NCI-H748 (cell line): ENCODE results near the gene TTC24.
"Not testable (repeated sequence)": the region's sequence is repeated elsewhere in the genome, so short reads cannot be mapped to it uniquely, and the experiment has no call there.

Experiments
- DNase-seq: peaks from one replicate; lab custom pipeline; 2025; ENCODE audit not compliant: unreplicated experiment; lab: John Stamatoyannopoulos, UW

The TTC24 gene

DNA sequence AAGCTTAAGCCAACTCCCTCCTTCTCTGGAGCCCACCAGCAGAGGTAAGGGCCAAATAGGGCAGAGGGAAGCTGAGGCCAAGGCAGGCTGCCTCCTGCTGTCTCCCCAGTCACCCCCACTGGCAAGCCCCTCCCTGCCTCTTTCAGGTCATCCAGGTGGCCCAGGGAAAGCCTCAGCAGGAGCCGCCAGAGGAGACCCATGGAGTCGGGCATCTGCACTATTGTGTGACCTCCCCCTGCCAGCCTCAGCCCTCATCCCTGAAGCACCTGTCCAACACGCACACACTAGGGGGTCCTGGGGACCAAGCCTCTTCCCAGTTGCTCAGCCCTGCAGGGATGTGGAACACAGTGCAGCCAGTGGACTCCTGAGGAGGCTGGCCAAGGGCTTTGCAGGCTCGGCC, 6.8 kb downstream of the TTC24 start:
- no peak for DNase-seq

GRCh38 chr1:156586892-156587477, 7.5 kb downstream of the TTC24 start:
- no peak for DNase-seq

GRCh38 chr1:156587927-156588326, 8.4 kb downstream of the TTC24 start:
- not testable (repeated sequence) for DNase-seq

- no peak for DNase-seq
Measured at GRCh38 chr1:156589546-156589945, 10.0 kb downstream of the TTC24 start.

DNA sequence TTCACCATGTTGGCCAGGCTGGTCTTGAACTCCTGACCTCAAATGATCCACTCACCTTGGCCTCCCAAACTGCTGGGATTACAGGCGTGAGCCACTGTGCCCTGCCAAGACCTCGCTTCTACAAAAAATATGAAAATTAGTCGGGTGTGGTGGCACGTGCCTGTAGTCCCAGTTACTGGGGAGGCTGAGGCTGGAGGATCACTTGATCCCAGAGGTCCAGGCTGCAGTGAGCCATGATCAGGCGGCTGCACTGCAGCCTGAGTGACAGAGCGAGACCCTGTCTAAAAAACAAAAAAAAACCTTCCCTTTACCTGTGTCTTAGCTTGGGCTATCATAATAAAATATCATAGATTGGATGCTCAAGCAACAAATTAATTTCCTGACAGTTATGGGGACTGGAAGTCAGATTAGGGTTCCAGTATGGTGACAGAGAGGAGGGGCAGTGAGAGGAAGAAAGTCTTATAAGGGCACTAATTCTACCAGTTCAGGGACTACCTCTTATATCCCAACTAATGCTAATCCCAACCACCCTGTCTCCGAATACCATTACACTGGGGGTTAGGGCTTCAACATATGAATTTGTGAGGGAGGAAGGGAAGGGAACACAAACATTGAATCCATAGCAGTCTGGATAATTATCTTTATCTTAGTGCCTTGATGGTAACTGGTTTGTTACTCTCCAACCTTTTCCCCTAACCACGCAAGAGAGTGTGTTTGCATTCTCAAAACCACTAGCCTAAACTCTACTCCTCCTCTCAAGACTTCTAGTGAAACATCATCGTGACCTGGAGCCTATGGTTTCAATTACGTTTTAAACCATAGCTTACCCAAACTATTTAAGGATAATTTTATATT, 11.0 kb downstream of the TTC24 start:
- no peak for DNase-seq

DNA sequence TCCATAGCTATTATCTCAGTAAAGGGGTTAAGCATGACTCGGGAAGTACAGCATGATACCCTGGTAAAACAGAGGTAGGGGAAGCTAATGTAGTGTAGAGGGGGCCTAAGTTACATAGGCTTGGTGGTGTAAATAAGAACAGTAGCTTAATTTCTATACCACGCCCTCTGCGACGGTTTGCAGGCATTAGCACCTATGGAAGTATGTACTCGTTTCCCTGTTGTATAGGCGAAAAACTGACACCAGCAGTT, 11.6 kb downstream of the TTC24 start:
- peak; percentile 73 for DNase-seq

- DNase-seq: peak; percentile 81
Measured at GRCh38 chr1:156591432-156592157, 12.1 kb downstream of the TTC24 start, which contains the start of gene NAXE. TSS of gene NAXE (plus strand) at chr1:156591776. CDS start at chr1:156591805, 29 bp downstream.

DNA sequence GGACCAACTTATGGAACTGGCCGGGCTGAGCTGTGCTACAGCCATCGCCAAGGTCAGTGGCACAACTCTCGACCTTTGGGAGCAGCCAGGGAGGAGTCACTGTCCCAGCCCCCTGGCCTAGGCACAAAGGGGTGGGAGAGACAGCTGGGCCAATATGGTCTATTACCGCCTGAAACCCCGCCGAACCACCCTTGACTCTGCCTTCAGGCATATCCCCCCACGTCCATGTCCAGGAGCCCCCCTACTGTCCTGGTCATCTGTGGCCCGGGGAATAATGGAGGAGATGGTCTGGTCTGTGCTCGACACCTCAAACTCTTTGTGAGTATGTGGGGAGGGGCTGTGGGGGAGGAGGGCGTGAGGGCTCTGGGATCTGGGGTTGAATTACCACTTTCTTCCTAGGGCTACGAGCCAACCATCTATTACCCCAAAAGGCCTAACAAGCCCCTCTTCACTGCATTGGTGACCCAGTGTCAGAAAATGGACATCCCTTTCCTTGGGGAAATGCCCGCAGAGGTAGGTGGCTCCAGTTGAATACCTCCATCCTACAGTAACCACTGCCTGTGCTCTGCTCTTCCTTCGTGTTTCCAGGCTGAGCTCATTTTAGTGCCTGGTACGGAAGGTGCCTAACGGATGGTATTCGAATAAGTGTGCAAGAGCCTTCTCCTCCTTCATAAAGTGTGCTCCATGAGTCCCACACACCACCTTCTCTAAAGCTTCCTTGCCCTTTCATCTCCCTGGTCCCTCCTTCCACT, 12.8 kb downstream of the TTC24 start:
- DNase-seq: no peak

- peak; percentile 10 for DNase-seq
Measured at GRCh38 chr1:156592910-156593660, 13.6 kb downstream of the TTC24 start.

DNA sequence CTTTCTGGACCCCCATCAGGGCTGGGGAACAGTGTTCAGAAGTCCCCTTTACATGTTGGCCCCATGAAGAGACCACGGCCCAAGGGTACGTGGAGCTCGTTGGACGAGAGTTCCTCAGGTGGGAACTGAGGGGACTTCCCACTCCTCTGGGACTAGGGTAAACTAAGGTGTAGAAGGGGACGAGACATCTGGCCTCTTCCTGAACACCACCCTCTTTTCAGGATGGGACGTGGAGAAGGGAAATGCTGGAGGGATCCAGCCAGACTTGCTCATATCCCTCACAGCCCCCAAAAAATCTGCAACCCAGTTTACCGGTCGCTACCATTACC, 14.1 kb downstream of the TTC24 start:
- DNase-seq: no peak

DNA sequence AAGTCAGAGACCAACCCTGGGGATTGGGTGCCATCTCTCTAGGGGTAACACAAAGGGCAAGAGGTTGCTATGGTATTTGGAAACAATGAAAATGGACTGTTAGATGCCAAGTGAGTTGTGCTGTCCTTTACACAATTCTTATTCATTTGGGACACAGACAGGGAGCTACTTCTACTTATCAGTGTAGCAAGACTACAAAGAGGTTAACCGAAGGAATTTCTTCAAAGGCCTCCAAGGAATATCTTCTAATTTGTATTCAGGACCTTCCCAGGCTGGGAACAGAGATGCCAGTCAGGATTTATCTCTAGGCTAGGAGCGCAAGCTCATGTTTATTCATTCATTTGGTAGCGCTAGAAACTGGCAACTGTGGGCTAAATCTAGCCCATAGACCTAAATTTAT, 14.7 kb downstream of the TTC24 start:
- DNase-seq: no peak

DNA sequence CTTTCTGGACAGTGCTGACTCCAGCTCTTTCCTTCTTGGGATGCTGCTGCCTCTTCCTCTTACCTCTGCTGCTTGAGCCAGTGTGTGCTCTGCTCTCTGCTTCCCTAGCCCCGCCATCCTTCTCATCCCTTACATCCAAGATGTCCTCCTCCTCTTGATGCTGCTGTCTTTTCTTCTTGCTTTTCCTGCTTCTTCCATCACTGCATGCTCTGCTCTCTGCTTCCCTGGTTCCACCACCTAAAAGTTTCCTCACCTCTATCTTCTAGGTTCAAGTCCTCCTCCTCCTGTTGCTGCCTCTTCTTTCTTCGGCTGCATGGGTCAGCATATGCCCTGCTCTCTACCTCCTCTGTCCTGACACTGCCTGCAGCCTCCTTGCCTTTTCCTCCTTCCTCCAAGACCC, 15.5 kb downstream of the TTC24 start:
- DNase-seq: no peak

DNA sequence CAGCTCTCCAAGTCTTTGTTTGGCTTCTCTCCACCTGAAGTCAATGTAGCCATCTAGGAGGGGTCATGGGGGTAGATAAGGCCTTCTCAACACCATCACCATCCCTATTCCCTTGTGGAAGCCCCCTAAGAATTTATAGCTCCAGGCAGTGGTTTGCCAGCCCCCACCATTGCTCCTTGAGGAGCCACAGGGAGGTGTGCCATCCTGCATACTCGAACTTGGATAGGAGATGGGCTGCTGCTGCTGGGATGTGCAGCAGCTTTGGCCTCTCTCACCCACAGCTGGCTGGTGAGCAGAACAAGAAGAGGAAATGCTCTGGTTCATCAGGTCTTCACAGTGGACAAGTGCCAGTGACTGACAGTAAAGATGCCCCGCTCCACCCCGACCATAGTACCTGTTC, 16.9 kb downstream of the TTC24 start:
- DNase-seq: no peak

- no peak for DNase-seq
Measured at GRCh38 chr1:156598125-156598524, 18.6 kb downstream of the TTC24 start.

DNA sequence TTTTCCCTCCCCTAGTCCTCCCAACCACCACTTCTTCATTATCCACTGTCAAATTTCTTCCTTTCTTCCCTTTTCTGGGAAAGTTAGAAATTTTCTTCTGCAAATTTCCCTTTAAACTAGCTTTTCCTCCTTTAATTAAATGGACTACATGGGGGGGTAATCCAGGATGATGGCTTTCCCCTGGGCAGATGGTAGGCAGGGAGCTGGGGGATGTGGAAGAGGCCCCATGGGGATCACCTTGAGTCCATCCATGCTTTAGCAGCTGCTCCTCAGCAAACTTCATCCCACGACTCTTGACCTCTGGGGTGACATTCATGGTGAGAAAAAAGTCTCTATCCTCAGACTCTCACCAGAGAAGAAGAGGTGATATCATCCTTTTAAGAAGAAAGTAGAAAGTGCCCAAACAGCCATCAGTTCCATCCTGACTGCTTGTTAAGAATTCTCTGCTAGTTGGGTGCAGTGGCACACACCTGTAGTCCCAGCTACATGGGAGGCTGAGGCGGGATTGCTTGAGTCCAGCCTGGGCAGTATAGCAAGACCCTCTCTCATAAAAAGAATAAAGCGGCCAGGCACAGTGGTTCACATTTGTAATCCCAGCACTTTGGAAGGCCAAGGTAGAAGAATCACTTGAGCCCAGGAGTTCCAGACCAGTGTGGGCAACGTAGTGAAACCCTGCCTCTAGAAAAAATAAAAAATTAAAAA, 19.4 kb downstream of the TTC24 start:
- no peak for DNase-seq

DNA sequence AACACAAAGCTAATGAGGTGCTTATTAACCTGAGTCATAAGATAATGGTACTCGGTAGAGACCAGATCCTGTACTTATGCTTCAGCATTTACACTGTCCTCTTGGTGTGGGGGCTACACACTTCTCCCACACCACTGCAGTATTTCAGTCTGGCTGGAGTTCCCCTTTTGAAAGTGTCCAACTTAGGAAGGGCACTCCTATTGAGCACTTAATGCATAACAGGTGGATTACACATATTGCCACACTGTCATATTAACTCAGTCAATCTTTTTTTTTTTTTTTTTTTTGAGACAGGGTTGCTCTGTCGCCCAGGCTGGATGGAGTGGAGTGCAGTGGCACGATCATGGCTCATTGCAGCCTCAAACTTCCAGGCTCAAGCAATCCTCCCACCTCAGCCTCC, 20.3 kb downstream of the TTC24 start:
- no peak for DNase-seq

DNA sequence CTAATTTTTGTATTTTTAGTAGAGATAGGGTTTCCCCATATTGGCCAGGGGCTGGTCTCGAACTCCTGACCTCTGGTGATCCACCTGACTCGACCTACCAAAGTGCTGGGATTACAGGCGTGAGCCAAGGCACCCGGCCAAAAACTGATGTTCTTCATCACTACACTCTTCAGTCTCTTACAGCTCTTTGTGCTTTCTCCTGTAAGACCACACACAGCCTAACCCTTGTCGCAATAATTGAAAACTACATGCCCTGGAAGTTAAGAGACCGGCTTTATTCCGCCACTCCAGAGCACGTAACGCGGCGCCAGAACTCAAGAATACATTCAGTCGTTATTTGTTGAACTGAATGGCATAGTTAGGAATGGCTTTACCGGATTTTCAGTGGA, 21.2 kb downstream of the TTC24 start:
- no peak for DNase-seq

- DNase-seq: peak; percentile 83
Measured at GRCh38 chr1:156601122-156601830, 21.8 kb downstream of the TTC24 start, which contains the start of gene GPATCH4. TSS of gene GPATCH4 (minus strand) at chr1:156601479.

- DNase-seq: peak; percentile 36
Measured at GRCh38 chr1:156601892-156602291, 22.4 kb downstream of the TTC24 start.

- peak; percentile 40 for DNase-seq
Measured at GRCh38 chr1:156602557-156602993, 23.1 kb downstream of the TTC24 start.
